Measurements from ENCODE around the gene CHST11.

Gene CHST11

GRCh38 chr12:104502217-104502616 is 45.5 kb downstream of the CHST11 start:
- H3K27me3 Mint-ChIP-seq: no peaks in the 10 kb centered on the region
- no peak overlapping the region for H3K27ac Mint-ChIP-seq
- CTCF ChIA-PET: interaction anchor here (1.1 kb wide), 1 partner anchor 120 kb away, joined by 4 read pairs; no protein-coding TSS in a partner anchor
- peaks cover 75% of the 10 kb centered on the region for H3K4me1 Mint-ChIP-seq
- H3K9me3 Mint-ChIP-seq: no peaks in the 10 kb centered on the region
- peaks cover 40% of the 10 kb centered on the region for H3K36me3 Mint-ChIP-seq
- no peak overlapping the region for H3K4me3 Mint-ChIP-seq
- no peak for DNase-seq

- CTCF ChIA-PET: interaction anchor here (1.1 kb wide), 1 partner anchor 121 kb away, joined by 4 read pairs; no protein-coding TSS in a partner anchor
- Mint-ChIP-seq H3K27me3 (no peaks in the 10 kb centered on the region), H3K36me3 (peaks cover 44% of the 10 kb centered on the region), H3K27ac (no peak overlapping the region), H3K4me3 (no peak overlapping the region), H3K4me1 (peaks cover 75% of the 10 kb centered on the region), H3K9me3 (no peaks in the 10 kb centered on the region)
- DNase-seq: no peak
Measured at GRCh38 chr12:104502638-104503037, 45.9 kb downstream of the CHST11 start.

- H3K36me3 Mint-ChIP-seq: peaks cover 48% of the 10 kb centered on the region
- no peak for DNase-seq
- CTCF ChIA-PET: interaction anchor here (1.1 kb wide), 1 partner anchor 121 kb away, joined by 4 read pairs; no protein-coding TSS in a partner anchor
- H3K9me3 Mint-ChIP-seq: peaks cover 2% of the 10 kb centered on the region
- no peak overlapping the region for H3K27ac Mint-ChIP-seq
- H3K4me1 Mint-ChIP-seq: peaks cover 76% of the 10 kb centered on the region
- no peaks in the 10 kb centered on the region for H3K27me3 Mint-ChIP-seq
- H3K4me3 Mint-ChIP-seq: no peak overlapping the region
Measured at GRCh38 chr12:104503191-104503590, 46.4 kb downstream of the CHST11 start.

GRCh38 chr12:104504146-104504545 is 47.4 kb downstream of the CHST11 start:
- Mint-ChIP-seq H3K36me3 (peaks cover 53% of the 10 kb centered on the region), H3K27ac (peak overlapping the region; percentile 30), H3K4me1 (peaks cover 76% of the 10 kb centered on the region), H3K4me3 (no peak overlapping the region), H3K9me3 (peaks cover 7% of the 10 kb centered on the region), H3K27me3 (no peaks in the 10 kb centered on the region)
- CTCF ChIA-PET: no interaction called here
- no peak for DNase-seq

- Mint-ChIP-seq H3K27ac (no peak overlapping the region), H3K4me1 (peaks cover 76% of the 10 kb centered on the region), H3K27me3 (no peaks in the 10 kb centered on the region), H3K36me3 (peaks cover 59% of the 10 kb centered on the region), H3K9me3 (peaks cover 8% of the 10 kb centered on the region), H3K4me3 (no peak overlapping the region)
- DNase-seq: no peak
- CTCF ChIA-PET: no interaction called here
Measured at GRCh38 chr12:104505095-104505818, 48.5 kb downstream of the CHST11 start.

- no peak overlapping the region for H3K4me3 Mint-ChIP-seq
- no peak for DNase-seq
- peaks cover 81% of the 10 kb centered on the region for H3K4me1 Mint-ChIP-seq
- no peaks in the 10 kb centered on the region for H3K27me3 Mint-ChIP-seq
- peaks cover 68% of the 10 kb centered on the region for H3K36me3 Mint-ChIP-seq
- H3K27ac Mint-ChIP-seq: no peak overlapping the region
- peaks cover 8% of the 10 kb centered on the region for H3K9me3 Mint-ChIP-seq
- CTCF ChIA-PET: no interaction called here
Measured at GRCh38 chr12:104506676-104507401, 50.1 kb downstream of the CHST11 start.

- Mint-ChIP-seq H3K27ac (no peak overlapping the region), H3K4me3 (no peak overlapping the region)
- no peak for DNase-seq
Measured at GRCh38 chr12:104507672-104508071, 50.9 kb downstream of the CHST11 start.

GRCh38 chr12:104508752-104509446 is 52.2 kb downstream of the CHST11 start:
- CTCF ChIA-PET: interaction anchor here (2.2 kb wide), 1 partner anchor 9 kb away, joined by 7 read pairs; no protein-coding TSS in a partner anchor

More at GRCh38 chr12:104507672-104508071, 50.9 kb downstream of the CHST11 start:
- H3K4me1 Mint-ChIP-seq: peaks cover 77% of the 10 kb centered on the region
- CTCF ChIA-PET: no interaction called here
- no peaks in the 10 kb centered on the region for H3K27me3 Mint-ChIP-seq
- peaks cover 65% of the 10 kb centered on the region for H3K36me3 Mint-ChIP-seq
- H3K9me3 Mint-ChIP-seq: peaks cover 8% of the 10 kb centered on the region

GRCh38 chr12:104510145-104510872 is 53.6 kb downstream of the CHST11 start:
- Mint-ChIP-seq H3K9me3 (peaks cover 8% of the 10 kb centered on the region), H3K4me1 (peaks cover 59% of the 10 kb centered on the region), H3K27me3 (no peaks in the 10 kb centered on the region), H3K27ac (peak overlapping the region; percentile 80), H3K36me3 (peaks cover 55% of the 10 kb centered on the region), H3K4me3 (peak overlapping the region; percentile 37)
- DNase-seq: peak; percentile 32
- CTCF ChIA-PET: interaction anchor here (0.7 to 2.2 kb wide), 2 partner anchors 10 to 695 kb away, joined by 3 to 7 read pairs; no protein-coding TSS in a partner anchor

More at GRCh38 chr12:104508752-104509446, 52.2 kb downstream of the CHST11 start:
- Mint-ChIP-seq H3K36me3 (peaks cover 60% of the 10 kb centered on the region), H3K9me3 (peaks cover 8% of the 10 kb centered on the region), H3K4me1 (peaks cover 65% of the 10 kb centered on the region), H3K4me3 (no peak overlapping the region), H3K27ac (no peak overlapping the region), H3K27me3 (no peaks in the 10 kb centered on the region)
- no peak for DNase-seq

- DNase-seq: no peak
- Mint-ChIP-seq H3K9me3 (peaks cover 8% of the 10 kb centered on the region), H3K27ac (peak overlapping the region; percentile 80), H3K36me3 (peaks cover 55% of the 10 kb centered on the region), H3K27me3 (no peaks in the 10 kb centered on the region), H3K4me1 (peaks cover 59% of the 10 kb centered on the region), H3K4me3 (peak overlapping the region; percentile 37)
- CTCF ChIA-PET: no interaction called here
Measured at GRCh38 chr12:104510873-104511440, 54.2 kb downstream of the CHST11 start.

- H3K9me3 Mint-ChIP-seq: peaks cover 6% of the 10 kb centered on the region
- H3K4me1 Mint-ChIP-seq: peaks cover 51% of the 10 kb centered on the region
- CTCF ChIA-PET: no interaction called here
- peaks cover 35% of the 10 kb centered on the region for H3K36me3 Mint-ChIP-seq
- H3K27me3 Mint-ChIP-seq: no peaks in the 10 kb centered on the region
- H3K27ac Mint-ChIP-seq: no peak overlapping the region
- H3K4me3 Mint-ChIP-seq: no peak overlapping the region
- DNase-seq: no peak
Measured at GRCh38 chr12:104513681-104514080, 56.9 kb downstream of the CHST11 start.

GRCh38 chr12:104514092-104514810 is 57.5 kb downstream of the CHST11 start:
- DNase-seq: no peak
- Mint-ChIP-seq H3K27me3 (no peaks in the 10 kb centered on the region), H3K4me1 (peaks cover 50% of the 10 kb centered on the region), H3K4me3 (no peak overlapping the region), H3K36me3 (peaks cover 29% of the 10 kb centered on the region), H3K27ac (no peak overlapping the region), H3K9me3 (peaks cover under 1% of the 10 kb centered on the region)
- CTCF ChIA-PET: no interaction called here

- CTCF ChIA-PET: interaction anchor here (2.1 kb wide), 1 partner anchor 133 kb away, joined by 6 read pairs; no protein-coding TSS in a partner anchor
- Mint-ChIP-seq H3K4me3 (no peak overlapping the region), H3K27ac (no peak overlapping the region), H3K36me3 (peaks cover 15% of the 10 kb centered on the region), H3K4me1 (peaks cover 46% of the 10 kb centered on the region), H3K9me3 (no peaks in the 10 kb centered on the region), H3K27me3 (no peaks in the 10 kb centered on the region)
- no peak for DNase-seq
Measured at GRCh38 chr12:104515899-104516298, 59.2 kb downstream of the CHST11 start.

Measured in activated naive CD4-positive, alpha-beta T cell treated with anti-CD3 and anti-CD28 coated beads, Interleukin-2, amount 10 ng/mL, durations not matched to agents 7 days and 5 days (primary cell).